Endothelial cell of umbilical vein (primary cell): ENCODE data around the gene HNRNPU. TPM values are rescaled to one million over a fixed set of nuclear protein-coding genes. Genes with fewer than 3 reads are reported as not detected.

Experiments used
- BruUV-seq: library from RNA; stranded (reverse); fragments of 400-500 nt; replicated peaks from 2 replicates; lab custom pipeline; 2021; lab: Mats Ljungman, UMichigan
- CTCF ChIA-PET: fragments of 300-600, 350-600 bp; sonication (Branson Sonifier 250); formaldehyde crosslinking; loops from one replicate; lab custom pipeline; 2021; ENCODE audit warnings: antibody characterized with exemption, inconsistent platforms; lab: Charles Lee
- POLR2A ChIA-PET: fragments of 300-600, 350-600 bp; sonication (Branson Sonifier 250); formaldehyde crosslinking; loops from one replicate; lab custom pipeline; 2021; ENCODE audit warnings: antibody characterized with exemption, inconsistent platforms; lab: Charles Lee
- DNase-seq: peaks from one replicate; pipeline ENCODE4 v3.0.0-alpha.2; 2011; ENCODE audit warnings: low read depth, low spot score
- FAIRE-seq: peaks from 2 replicates; lab custom pipeline; 2011; peaks lifted over from hg19 to GRCh38; lab: Jason Lieb, UNC
- H2AFZ ChIP-seq: 2 replicates; pipeline ENCODE4 v1.6.0; 2012; ENCODE audit warnings: low read depth, low read length, control low read depth, inconsistent platforms
- H3K27ac ChIP-seq: 2 replicates; pipeline ENCODE4 v1.5.1; 2011; ENCODE audit warnings: low read depth, mild to moderate bottlenecking, control low read depth, low read length, moderate library complexity; ENCODE audit not compliant: insufficient read depth
- H3K27me3 ChIP-seq, 2 experiments: 2 replicates each; pipeline versions ENCODE4 v1.6.0 to v1.6.1; 2011; ENCODE audit warnings: low read length in 2 of 2, mixed read lengths in 1 of 2; ENCODE audit not compliant: control insufficient read depth in 2 of 2, insufficient read depth in 2 of 2
- H3K36me3 ChIP-seq, 2 experiments: 2 replicates in 1 of 2; 3 replicates in 1 of 2; pipeline ENCODE4 v1.5.1; 2011; ENCODE audit warnings: low read length in 2 of 2, mild to moderate bottlenecking in 1 of 2, moderate library complexity in 1 of 2; ENCODE audit not compliant: control insufficient read depth in 2 of 2, insufficient read depth in 2 of 2; ENCODE audit errors: extremely low read depth in 1 of 2
- H3K4me1 ChIP-seq: 3 replicates; pipeline ENCODE4 v1.5.1; 2011; ENCODE audit warnings: mild to moderate bottlenecking, low read length; ENCODE audit not compliant: control insufficient read depth, insufficient read depth; ENCODE audit errors: extremely low read depth
- H3K4me2 ChIP-seq: 2 replicates; pipeline ENCODE4 v1.6.1; 2011; ENCODE audit warnings: low read length, control low read depth, mixed read lengths; ENCODE audit not compliant: insufficient read depth
- H3K4me3 ChIP-seq, 3 experiments: fragments of 200-600 bp in 1 of 3; sonication (generic), shearing (Covaris generic) in 1 of 3; replicated peaks in 1 of 3; 2 replicates each; pipeline ENCODE4 v1.5.1; 2011 to 2016; ENCODE audit warnings: control low read depth in 3 of 3, low read length in 3 of 3, mild to moderate bottlenecking in 2 of 3, inconsistent platforms in 1 of 3, low read depth in 1 of 3, moderate library complexity in 1 of 3; ENCODE audit not compliant: insufficient read depth in 1 of 3
- H3K79me2 ChIP-seq: 2 replicates; pipeline ENCODE4 v1.6.0; 2012; ENCODE audit warnings: low read length, inconsistent platforms; ENCODE audit not compliant: control insufficient read depth, insufficient read depth
- H3K9ac ChIP-seq: replicated peaks from 2 replicates; pipeline ENCODE3; 2011; ENCODE audit warnings: low read length, control low read depth; ENCODE audit not compliant: insufficient read depth; ENCODE audit errors: extremely low read depth
- H3K9me1 ChIP-seq: replicated peaks from 3 replicates; pipeline ENCODE4 v1.6.0; 2011; ENCODE audit warnings: mild to moderate bottlenecking, low read length; ENCODE audit not compliant: control insufficient read depth, insufficient read depth; ENCODE audit errors: extremely low read depth
- H3K9me3 ChIP-seq: replicated peaks from 2 replicates; pipeline ENCODE4 v1.5.1; 2012; ENCODE audit warnings: low read length, inconsistent platforms; ENCODE audit not compliant: control insufficient read depth, insufficient read depth
- H4K20me1 ChIP-seq: replicated peaks from 2 replicates; pipeline ENCODE3; 2011; ENCODE audit warnings: mild to moderate bottlenecking, low read length; ENCODE audit not compliant: control insufficient read depth, insufficient read depth; ENCODE audit errors: extremely low read depth
- CTCF ChIP-seq, 2 donors: IDR thresholded peaks; 1 replicate in 1 of 2; 2 replicates in 1 of 2; pipeline ENCODE4 v1.5.1; 2011; ENCODE audit warnings: low read length in 2 of 2, mild to moderate bottlenecking in 2 of 2, moderate library complexity in 2 of 2, control low read depth in 1 of 2, inconsistent platforms in 1 of 2, low read depth in 1 of 2; ENCODE audit not compliant: insufficient read depth in 1 of 2; ENCODE audit errors: extremely low read depth in 1 of 2
- EZH2 ChIP-seq: IDR thresholded peaks from 2 replicates; pipeline ENCODE4 v1.6.1; 2012; ENCODE audit warnings: borderline replicate concordance, low read depth, mild to moderate bottlenecking, moderate library complexity, low read length, inconsistent platforms; ENCODE audit not compliant: severe bottlenecking
- FOS ChIP-seq: IDR thresholded peaks from 2 replicates; pipeline ENCODE4 v1.6.1; 2011; ENCODE audit warnings: mild to moderate bottlenecking, low read length, moderate library complexity, borderline replicate concordance; ENCODE audit not compliant: insufficient read depth
- GATA2 ChIP-seq: IDR thresholded peaks from 2 replicates; pipeline ENCODE4 v1.7.0; 2011; ENCODE audit warnings: low read depth, mild to moderate bottlenecking, moderate library complexity, mixed read lengths, low read length; ENCODE audit not compliant: insufficient read length, insufficient read depth
- JUN ChIP-seq: IDR thresholded peaks from 2 replicates; pipeline ENCODE4 v1.6.1; 2011; ENCODE audit warnings: borderline replicate concordance, low read depth; ENCODE audit not compliant: insufficient read length, insufficient read depth
- MAX ChIP-seq: IDR thresholded peaks from 2 replicates; pipeline ENCODE4 v1.6.1; 2011; ENCODE audit not compliant: insufficient read depth, insufficient read length
- MYC ChIP-seq: IDR thresholded peaks from one replicate; pipeline ENCODE4 v1.6.1; 2011; ENCODE audit warnings: mild to moderate bottlenecking, low read depth, low read length
- POLR2A ChIP-seq: IDR thresholded peaks from 2 replicates; pipeline ENCODE4 v1.6.1; 2012; ENCODE audit warnings: low read depth, mild to moderate bottlenecking, control low read depth, low read length
- POLR2AphosphoS5 ChIP-seq: IDR thresholded peaks from 2 replicates; pipeline ENCODE4 v1.6.1; 2012; ENCODE audit warnings: low read depth, mild to moderate bottlenecking, control low read depth, low read length, moderate library complexity; ENCODE audit not compliant: insufficient read depth
- dilution Hi-C: fragments of 300-500 bp; cut with MboI; formaldehyde crosslinking; loops from one replicate; pipeline ENCODE4 v1.15.0; 2019; ENCODE audit warnings: low sequenced_read_pairs; ENCODE audit not compliant: extremely low pct_ligation_motif_present
- intact Hi-C: fragments of 100-400 bp; cut with micrococcal nuclease; formaldehyde crosslinking; loops from one replicate; pipeline ENCODE4 v1.10.0; 2022
- polyA plus RNA-seq, 4 experiments: library from polyadenylated mRNA; depleted of rRNA in 3 of 4; stranded (reverse) in 3 of 4; unstranded in 1 of 4; fragments of >200 nt; gene quantifications; 2 replicates each; pipeline versions ENCODE4 v1.2.1 to v1.2.3, GENCODE V29; 2011 to 2012; ENCODE audit warnings: missing spikeins in 1 of 4
- total RNA-seq: library from RNA; stranded (reverse); gene quantifications from 2 replicates; pipeline ENCODE4 v1.2.3, GENCODE V29; 2021

Gene HNRNPU
- total and polyA plus RNA-seq, 2 donors (not counting 3 experiments of a cell fraction or from before 2014, with no cell fraction given): 68.7 to 417 TPM

- peaks cover 4 to 19% of the 10 kb centered on the region in 2 experiments for H3K36me3 ChIP-seq
- dilution Hi-C loops (no loop called here), intact Hi-C loops (loop anchor here (1.0 to 10.0 kb wide), 3 partner anchors 10 to 493 kb away; partner anchors contain the start of gene ADSS2)
- H3K4me3 ChIP-seq: no peak overlapping the region
- no peak overlapping the region for H3K9ac ChIP-seq
- H3K79me2 ChIP-seq: peaks cover 63% of the 10 kb centered on the region
- BruUV-seq: no TSS peak
- H3K9me1 ChIP-seq: no peaks in the 10 kb centered on the region
- no peak for FAIRE-seq
- no peak for DNase-seq
- ChIA-PET CTCF (interaction anchor here (1.0 to 3.7 kb wide), 5 partner anchors 10 to 204 kb away, joined by 3 to 23 read pairs (median 4); no protein-coding TSS in a partner anchor), POLR2A (interaction anchor here (3.8 kb wide), 1 partner anchor 26 kb away, joined by 26 read pairs; the partner anchor contains the start of gene HNRNPU)
- H2AFZ ChIP-seq: no peak overlapping the region
- peaks cover 23% of the 10 kb centered on the region for H3K4me1 ChIP-seq
- H3K27me3 ChIP-seq: no peaks in the 10 kb centered on the region
- H3K27ac ChIP-seq: no peak overlapping the region
- TF ChIP-seq POLR2AphosphoS5 (peak; percentile 22), POLR2A (no peak)
- H3K9me3 ChIP-seq: no peaks in the 10 kb centered on the region
- H4K20me1 ChIP-seq: no peaks in the 10 kb centered on the region
- H3K4me2 ChIP-seq: peak overlapping the region; percentile 95
Measured at GRCh38 chr1:244837597-244838258, 26.6 kb downstream of the HNRNPU start.

GRCh38 chr1:244836584-244836983 lies 27.8 kb downstream of the HNRNPU start:
- H3K36me3 ChIP-seq: peaks cover 2 to 13% of the 10 kb centered on the region in 2 experiments
- H3K27ac ChIP-seq: peak overlapping the region; percentile 30
- H3K27me3 ChIP-seq: no peaks in the 10 kb centered on the region
- dilution Hi-C loops: no loop called here
- ChIA-PET CTCF (interaction anchor here (0.7 to 4.1 kb wide), 7 partner anchors 14 to 206 kb away, joined by 3 to 49 read pairs (median 10); no protein-coding TSS in a partner anchor), POLR2A (interaction anchor here (3.8 kb wide), 1 partner anchor 27 kb away, joined by 26 read pairs; the partner anchor contains the start of gene HNRNPU)
- peaks cover 54% of the 10 kb centered on the region for H3K79me2 ChIP-seq
- peak overlapping the region; percentile 36 to 85 (median 80) for H3K4me3 ChIP-seq
- no peak for FAIRE-seq
- peak overlapping the region; percentile 95 for H3K4me2 ChIP-seq
- H3K9me3 ChIP-seq: no peaks in the 10 kb centered on the region
- no peak for TF ChIP-seq CTCF (IDR thresholded peaks at IDR 0.05; ENCODE audit: extremely low read depth in 1 of 2, insufficient read depth in 1 of 2, low read depth in 1 of 2, low read length in 2 of 2)
- TF ChIP-seq POLR2A: no peak
- no peak for TF ChIP-seq MAX
- no peak for TF ChIP-seq POLR2AphosphoS5
- no peak for TF ChIP-seq JUN
- TF ChIP-seq MYC: no peak
- no peak for TF ChIP-seq GATA2
- TF ChIP-seq EZH2: no peak
- no peak for TF ChIP-seq FOS
- H4K20me1 ChIP-seq: no peaks in the 10 kb centered on the region
- peaks cover 23% of the 10 kb centered on the region for H3K4me1 ChIP-seq
- H2AFZ ChIP-seq: no peak overlapping the region
- no TSS peak for BruUV-seq
- no peaks in the 10 kb centered on the region for H3K9me1 ChIP-seq
- peak overlapping the region; percentile 90 for H3K9ac ChIP-seq
- no peak for DNase-seq
- intact Hi-C loops: loop anchor here (10.0 kb wide), 2 partner anchors 382 to 492 kb away; partner anchors contain the start of gene ADSS2
